K562 (cell line): ENCODE measurements around the gene TTK. TPM values are rescaled to one million over a fixed set of nuclear protein-coding genes. Genes with fewer than 3 reads are reported as not detected.

Source experiments
- BHLHE40 ChIP-seq: IDR thresholded peaks from 2 replicates; pipeline ENCODE4 v1.6.1; 2011; ENCODE audit warnings: low read length, improper control_type of control experiment
- CEBPG ChIP-seq, 3 experiments: fragments of 200-800 bp in 1 of 3; sonication (Bioruptor generic) in 1 of 3; sonication (generic) in 1 of 3; formaldehyde crosslinking in 1 of 3; IDR thresholded peaks in 2 of 3; conservative IDR thresholded peaks in 1 of 3; 2 replicates each; pipeline versions ENCODE4 v1.6.1 to v1.8.0; 2016 to 2022; ENCODE audit warnings: missing compliant biosample characterization in 2 of 3, missing genetic modification characterization in 2 of 3, mild to moderate bottlenecking in 1 of 3, missing genetic modification reagents in 1 of 3
- ELF1 ChIP-seq: fragments of 200-800 bp; sonication (Bioruptor generic); IDR thresholded peaks from 2 replicates; pipeline ENCODE4 v1.6.1; 2016; ENCODE audit warnings: missing genetic modification characterization, missing compliant biosample characterization
- MYBL2 ChIP-seq, 2 experiments: fragments of 450-650 bp in 1 of 2; sonication (generic) in 1 of 2; formaldehyde crosslinking in 1 of 2; IDR thresholded peaks; 2 replicates each; pipeline versions ENCODE4 v1.6.1 to v1.8.1; 2017 to 2022; ENCODE audit warnings: borderline replicate concordance in 1 of 2, inconsistent platforms in 1 of 2, low read depth in 1 of 2, mild to moderate bottlenecking in 1 of 2, missing genetic modification reagents in 1 of 2, moderate library complexity in 1 of 2
- NR2C2 ChIP-seq, 2 experiments: fragments of 200-800 bp in 1 of 2; sonication (Bioruptor generic) in 1 of 2; sonication (generic) in 1 of 2; formaldehyde crosslinking in 1 of 2; IDR thresholded peaks; 2 replicates each; pipeline versions ENCODE4 v1.6.1 to v1.8.0; 2016 to 2022; ENCODE audit warnings: mild to moderate bottlenecking in 1 of 2, missing compliant biosample characterization in 1 of 2, missing genetic modification characterization in 1 of 2, missing genetic modification reagents in 1 of 2
- RBM17 ChIP-seq: fragments of 200-400 bp; formaldehyde crosslinking; IDR thresholded peaks from 2 replicates; pipeline ENCODE4 v1.6.1; 2017; ENCODE audit warnings: low read depth, mild to moderate bottlenecking, low read length, borderline replicate concordance
- SMAD1 ChIP-seq: fragments of 150-350 bp; IDR thresholded peaks from 2 replicates; pipeline ENCODE4 v1.6.1; 2014; ENCODE audit warnings: low read length, low read depth; ENCODE audit not compliant: partially characterized antibody
- ZNF311 ChIP-seq: fragments of 250-450 bp; sonication (Bioruptor Pico); IDR thresholded peaks from 2 replicates; pipeline ENCODE4 v1.4.0; 2020; ENCODE audit warnings: mild to moderate bottlenecking, moderate library complexity
- polyA plus RNA-seq, 8 experiments: library from polyadenylated mRNA; depleted of rRNA in 4 of 8; stranded (reverse) in 5 of 8; unstranded in 3 of 8; fragments of >200 nt; fragmentation: Nextera tagmentation in 2 of 8; fragmentation: Illumina TruSeq in 1 of 8; extraction: Ambion mirVana in 2 of 8; extraction: Trizol in 1 of 8; gene quantifications; 2 replicates each; pipeline versions ENCODE4 v1.2.1 to v1.2.3, GENCODE V29; 2011 to 2014; ENCODE audit warnings: inconsistent platforms in 1 of 8, missing spikeins in 1 of 8
- total RNA-seq, 7 experiments: library from RNA; depleted of rRNA in 6 of 7; stranded (reverse); fragments of >200 nt in 6 of 7; fragmentation: Illumina TruSeq in 2 of 7; extraction: Trizol in 2 of 7; gene quantifications; 2 replicates each; pipeline versions ENCODE4 v1.2.1 to v1.2.3, GENCODE V29; 2011 to 2021; ENCODE audit warnings: low replicate concordance in 1 of 7
- TF ChIP-seq, protein P1 (sequence below), 2 experiments: fragments of 450-650 bp; IDR thresholded peaks; 2 replicates each; pipeline ENCODE4 v1.6.1; 2016

The TTK gene
- total and polyA plus RNA-seq, 9 of the 15 experiments (the other 6 are each of a cell fraction or from before 2014, with no cell fraction given) = 32.7 to 58.9 (median 52.8) TPM

GRCh38 chr6:80004173-80005072 lies at the start of gene TTK (continued):
- TF ChIP-seq NR2C2 (CRISPR knock-in tag; IDR thresholded peaks at IDR 0.05) = no peak
- TF ChIP-seq NR2C2 (tag; IDR thresholded peaks at IDR 0.05) = peak; percentile 89
- TF ChIP-seq MYBL2 (IDR thresholded peaks at IDR 0.05; ENCODE audit: low read depth) = peak; percentile 96
- TF ChIP-seq MYBL2 (CRISPR knock-in tag; IDR thresholded peaks at IDR 0.05; ENCODE audit: borderline replicate concordance) = peak; percentile 65; the same call in 1 of the 2 replicates
- TF ChIP-seq CEBPG (CRISPR knock-in tag; IDR thresholded peaks at IDR 0.05) = no peak
- no peak for TF ChIP-seq CEBPG (tag; conservative IDR thresholded peaks at IDR 0.05 in 1 of 2, IDR thresholded peaks at IDR 0.05 in 1 of 2)
- TF ChIP-seq, protein P1, sequence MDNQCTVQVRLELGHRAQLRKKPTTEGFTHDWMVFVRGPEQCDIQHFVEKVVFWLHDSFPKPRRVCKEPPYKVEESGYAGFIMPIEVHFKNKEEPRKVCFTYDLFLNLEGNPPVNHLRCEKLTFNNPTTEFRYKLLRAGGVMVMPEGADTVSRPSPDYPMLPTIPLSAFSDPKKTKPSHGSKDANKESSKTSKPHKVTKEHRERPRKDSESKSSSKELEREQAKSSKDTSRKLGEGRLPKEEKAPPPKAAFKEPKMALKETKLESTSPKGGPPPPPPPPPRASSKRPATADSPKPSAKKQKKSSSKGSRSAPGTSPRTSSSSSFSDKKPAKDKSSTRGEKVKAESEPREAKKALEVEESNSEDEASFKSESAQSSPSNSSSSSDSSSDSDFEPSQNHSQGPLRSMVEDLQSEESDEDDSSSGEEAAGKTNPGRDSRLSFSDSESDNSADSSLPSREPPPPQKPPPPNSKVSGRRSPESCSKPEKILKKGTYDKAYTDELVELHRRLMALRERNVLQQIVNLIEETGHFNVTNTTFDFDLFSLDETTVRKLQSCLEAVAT (IDR thresholded peaks at IDR 0.05) = no peak
- TF ChIP-seq ELF1 (tag) = peak; percentile 73; the same call in 1 of the 2 replicates
- TF ChIP-seq ZNF311 (CRISPR knock-in tag) = no peak
- TF ChIP-seq SMAD1 = no peak
- no peak for TF ChIP-seq RBM17
- TF ChIP-seq BHLHE40 = 0 out of 2 replicates have a peak, but pooled peaks have one; percentile 17
